HAP-1 (cell line): ENCODE data around the gene GLRX.

ENCODE experiments used
- DNase-seq, 2 experiments: peaks; one replicate each; pipeline ENCODE4 v3.0.0-alpha.2; 2016 to 2020; ENCODE audit warnings: low spot score in 2 of 2
- H3K27me3 ChIP-seq: fragments of 250-450 bp; sonication (Bioruptor Pico); 2 replicates; pipeline ENCODE4 v1.5.1; 2020; ENCODE audit warnings: low read depth, mild to moderate bottlenecking, moderate library complexity
- H3K36me3 ChIP-seq: fragments of 250-450 bp; sonication (Bioruptor Pico); replicated peaks from 2 replicates; pipeline ENCODE4 v1.5.1; 2020; ENCODE audit warnings: mild to moderate bottlenecking
- H3K4me1 ChIP-seq: fragments of 250-450 bp; sonication (Bioruptor Pico); 2 replicates; pipeline ENCODE4 v1.5.1; 2020; ENCODE audit warnings: mild to moderate bottlenecking
- H3K4me3 ChIP-seq: fragments of 250-450 bp; sonication (Bioruptor Pico); 2 replicates; pipeline ENCODE4 v1.5.1; 2020; ENCODE audit warnings: mild to moderate bottlenecking, moderate library complexity
- H3K9me3 ChIP-seq: fragments of 250-450 bp; sonication (Bioruptor Pico); 2 replicates; pipeline ENCODE4 v1.5.1; 2020; ENCODE audit warnings: mild to moderate bottlenecking, moderate library complexity
- in situ Hi-C: fragments of 300-500 bp; cut with MboI; formaldehyde crosslinking; loops from 3 replicates; pipeline ENCODE4 v1.14.3; 2020; ENCODE audit warnings: low sequenced_read_pairs, inconsistent platforms, mixed read lengths

GLRX gene

GRCh38 chr5:95770830-95771708, 51.5 kb downstream of the GLRX start:
- Histone ChIP-seq H3K4me3 (no peak overlapping the region), H3K4me1 (no peaks in the 10 kb centered on the region), H3K36me3 (0 out of 2 replicates have a peak, but pooled peaks cover 5% of the 10 kb centered on the region), H3K9me3 (no peaks in the 10 kb centered on the region), H3K27me3 (no peaks in the 10 kb centered on the region)
- in situ Hi-C loops = no loop called here
- no peak for DNase-seq

GRCh38 chr5:95768731-95769130, 53.8 kb downstream of the GLRX start:
- 0 out of 2 replicates have a peak, but pooled peaks cover 5% of the 10 kb centered on the region for H3K36me3 ChIP-seq
- no peak overlapping the region for H3K4me3 ChIP-seq
- no peaks in the 10 kb centered on the region for H3K4me1 ChIP-seq
- no peaks in the 10 kb centered on the region for H3K27me3 ChIP-seq
- in situ Hi-C loops = no loop called here
- H3K9me3 ChIP-seq = no peaks in the 10 kb centered on the region
- DNase-seq = no peak

- in situ Hi-C loops = no loop called here
- Histone ChIP-seq H3K27me3 (no peaks in the 10 kb centered on the region), H3K4me1 (no peaks in the 10 kb centered on the region), H3K9me3 (no peaks in the 10 kb centered on the region), H3K36me3 (no peaks in the 10 kb centered on the region), H3K4me3 (no peak overlapping the region)
- DNase-seq = no peak
Measured at GRCh38 chr5:95763941-95764340, 58.6 kb downstream of the GLRX start.
